Transverse colon (tissue), 4 donors: Measurements from ENCODE around the gene HK1.

ENCODE experiments used
- CTCF ChIP-seq, 5 experiments: fragments of 200-600 bp in 3 of 5; fragments of 450-650 bp in 2 of 5; sonication (generic) in 3 of 5; IDR thresholded peaks; 1 replicate in 2 of 5; 2 replicates in 3 of 5; pipeline ENCODE4 v1.5.1; 2016 to 2017; ENCODE audit warnings: antibody characterized with exemption in 5 of 5, inconsistent platforms in 3 of 5, mild to moderate bottlenecking in 2 of 5, moderate library complexity in 1 of 5
- POLR2A ChIP-seq: fragments of 450-650 bp; IDR thresholded peaks from one replicate; pipeline ENCODE4 v1.6.1; 2016; ENCODE audit warnings: antibody characterized with exemption, mild to moderate bottlenecking, moderate library complexity
- POLR2AphosphoS5 ChIP-seq, 3 donors: sonication (generic); formaldehyde crosslinking; IDR thresholded peaks; one replicate each; pipeline ENCODE4 v1.6.1; 2016; ENCODE audit warnings: antibody characterized with exemption in 3 of 3

- TF ChIP-seq CTCF (IDR thresholded peaks at IDR 0.05) = no peak
- TF ChIP-seq POLR2AphosphoS5 (IDR thresholded peaks at IDR 0.05) = no peak
- TF ChIP-seq POLR2A = no peak
Observed at GRCh38 chr10:69324583-69324982, 46.3 kb downstream of the HK1 start.
